ENCODE data around the gene RFLNA. TPM values are rescaled to one million over a fixed set of nuclear protein-coding genes. Genes with fewer than 3 reads are reported as not detected.

Gene RFLNA
- total RNA-seq, 2 donors from 2014 or later: 22.4 to 44.8 TPM

DNA sequence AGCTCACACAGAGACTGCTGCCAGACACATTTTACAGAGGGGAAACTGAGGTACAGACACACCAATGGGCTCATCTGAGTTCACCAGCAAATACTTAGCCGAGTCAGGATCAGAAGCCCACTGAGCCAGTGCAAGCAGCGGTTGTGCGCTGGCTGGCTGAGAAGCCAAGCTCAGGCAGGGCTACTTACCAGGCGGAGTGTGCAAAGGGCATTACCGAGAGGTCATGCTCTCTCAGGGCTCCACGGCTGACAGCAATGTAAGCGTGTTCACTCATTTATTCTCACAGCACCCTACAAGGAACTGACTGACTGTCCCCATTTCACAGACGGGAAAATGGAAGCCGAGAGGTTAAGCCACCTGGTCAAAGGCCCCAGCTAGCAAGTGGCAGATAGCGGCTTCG lies 63.7 kb downstream of the RFLNA start:
- H3K36me3 ChIP-seq: no peaks in the 10 kb centered on the region
- intact Hi-C loops (cut with DNase I): no loop called here

GRCh38 chr12:124359671-124360581 lies 65.0 kb downstream of the RFLNA start:
- H3K4me1 ChIP-seq: peaks cover 12% of the 10 kb centered on the region
- no peaks in the 10 kb centered on the region for H3K36me3 ChIP-seq
- no peak overlapping the region for H3K4me3 ChIP-seq
- H3K27ac ChIP-seq: no peak overlapping the region
- peak overlapping the region; percentile 9 to 56 for H3K9ac ChIP-seq (ENCODE audit: low read depth in 2 of 2, low read length in 2 of 2)
- DNase-seq: peak; percentile 75
- TF ChIP-seq CTCF (IDR thresholded peaks at IDR 0.05): no peak
- intact Hi-C loops (cut with DNase I): loop anchor here (10.0 kb wide), 1 partner anchor 65 kb away; no protein-coding TSS in a partner anchor
- H3K9me3 ChIP-seq: no peaks in the 10 kb centered on the region
- no peaks in the 10 kb centered on the region for H3K27me3 ChIP-seq

More for the DNA sequence above, 63.7 kb downstream of the RFLNA start:
- Histone ChIP-seq H3K4me1 (peaks cover 12% of the 10 kb centered on the region), H3K27ac (no peak overlapping the region), H3K9me3 (no peaks in the 10 kb centered on the region), H3K9ac (ENCODE audit: low read depth in 2 of 2, low read length in 2 of 2) (no peak overlapping the region), H3K27me3 (no peaks in the 10 kb centered on the region), H3K4me3 (no peak overlapping the region)
- no peak for DNase-seq
- no peak for TF ChIP-seq CTCF (IDR thresholded peaks at IDR 0.05)

DNA sequence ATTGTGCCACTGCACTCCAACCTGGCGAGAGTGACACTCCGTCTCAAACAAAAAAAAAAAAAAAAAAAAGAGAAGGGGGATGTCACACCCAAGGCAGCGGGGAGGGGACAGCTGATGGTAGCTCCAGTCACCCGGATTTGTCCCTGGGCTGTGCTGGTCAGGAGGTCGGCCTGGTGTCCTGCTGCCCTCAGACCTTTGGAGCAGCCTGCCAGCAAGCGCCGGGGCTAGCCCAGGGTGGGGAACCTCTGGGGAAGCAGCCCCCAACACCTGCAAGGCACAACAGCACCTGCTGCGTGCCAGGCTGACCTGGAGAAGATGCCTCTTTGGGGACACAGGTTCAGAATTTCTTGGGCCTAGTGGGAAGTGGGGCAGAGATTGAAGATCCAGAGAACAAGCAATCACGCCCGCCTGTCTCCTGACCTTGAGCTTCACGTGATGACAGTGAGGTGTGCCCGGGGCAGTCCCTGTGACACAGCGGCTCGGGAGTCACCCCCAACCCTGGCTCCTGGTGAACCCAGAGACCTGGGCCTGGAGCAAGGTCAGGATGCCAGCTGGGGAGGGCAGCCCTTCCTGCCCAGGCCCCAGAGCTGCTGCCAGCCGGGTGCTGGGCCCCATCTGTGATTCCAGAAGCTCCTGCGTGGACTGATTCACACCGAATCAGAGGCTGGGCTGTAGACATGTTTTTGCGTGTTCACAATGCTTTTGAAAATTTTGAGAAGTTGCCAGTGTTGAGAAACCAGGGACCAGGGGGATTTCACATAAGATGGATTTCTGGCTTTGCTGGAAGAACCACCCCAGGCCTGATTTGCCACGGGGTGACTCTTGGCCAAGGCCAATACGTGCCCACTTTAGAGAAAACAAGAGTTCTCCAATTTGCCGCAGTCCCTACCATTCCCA lies 66.4 kb downstream of the RFLNA start:
- Histone ChIP-seq H3K36me3 (no peaks in the 10 kb centered on the region), H3K9me3 (no peaks in the 10 kb centered on the region), H3K27me3 (no peaks in the 10 kb centered on the region), H3K4me3 (no peak overlapping the region), H3K27ac (no peak overlapping the region), H3K4me1 (peaks cover 12% of the 10 kb centered on the region), H3K9ac (ENCODE audit: low read depth in 2 of 2, low read length in 2 of 2) (no peak overlapping the region)
- TF ChIP-seq CTCF (IDR thresholded peaks at IDR 0.05): no peak
- intact Hi-C loops (cut with DNase I): loop anchor here (10.0 kb wide), 1 partner anchor 63 kb away; no protein-coding TSS in a partner anchor
- DNase-seq: peak; percentile 45

DNA sequence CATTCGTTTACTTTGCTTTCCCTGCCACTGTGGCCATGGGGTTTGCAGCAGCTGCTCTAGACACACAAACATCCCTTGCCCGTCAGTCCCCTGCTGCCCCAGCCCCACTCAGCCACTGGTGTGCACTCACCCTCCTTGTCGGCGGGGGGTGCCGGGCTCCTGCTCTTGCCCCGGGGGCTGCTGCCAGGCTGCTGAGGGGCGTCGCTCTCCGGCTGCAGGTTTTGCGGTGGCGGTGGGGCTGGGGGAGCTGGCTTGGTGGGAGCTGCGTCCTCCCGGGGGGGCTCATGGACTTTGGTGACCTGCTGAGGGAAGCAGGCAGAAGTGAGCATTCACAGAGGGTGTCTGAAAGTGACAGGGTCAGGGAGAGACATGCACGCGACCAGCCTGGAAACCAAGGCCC lies 67.1 kb downstream of the RFLNA start:
- intact Hi-C loops (cut with DNase I): loop anchor here (10.0 kb wide), 1 partner anchor 63 kb away; no protein-coding TSS in a partner anchor
- no peak for DNase-seq
- Histone ChIP-seq H3K27ac (no peak overlapping the region), H3K9me3 (no peaks in the 10 kb centered on the region), H3K9ac (ENCODE audit: low read depth in 2 of 2, low read length in 2 of 2) (no peak overlapping the region), H3K4me1 (peaks cover 12% of the 10 kb centered on the region), H3K4me3 (no peak overlapping the region), H3K36me3 (no peaks in the 10 kb centered on the region), H3K27me3 (no peaks in the 10 kb centered on the region)
- TF ChIP-seq CTCF (IDR thresholded peaks at IDR 0.05): no peak

- no peak overlapping the region for H3K9ac ChIP-seq (ENCODE audit: low read depth in 2 of 2, low read length in 2 of 2)
- peaks cover 24% of the 10 kb centered on the region for H3K4me1 ChIP-seq
- no peak for DNase-seq
- no peaks in the 10 kb centered on the region for H3K9me3 ChIP-seq
- H3K4me3 ChIP-seq: no peak overlapping the region
- H3K27me3 ChIP-seq: no peaks in the 10 kb centered on the region
- no peaks in the 10 kb centered on the region for H3K36me3 ChIP-seq
- H3K27ac ChIP-seq: no peak overlapping the region
- TF ChIP-seq CTCF (IDR thresholded peaks at IDR 0.05): no peak
- intact Hi-C loops (cut with DNase I): loop anchor here (10.0 kb wide), 1 partner anchor 61 kb away; no protein-coding TSS in a partner anchor
Measured at GRCh38 chr12:124363353-124363965, 68.6 kb downstream of the RFLNA start.
